GM18505 (cell line): ENCODE data around the gene TMEM154.

Experiments used
- ATAC-seq: cut with Tn5 transposase; IDR thresholded peaks from one replicate; pipeline ENCODE4 v1.9.1; 2021; ENCODE audit not compliant: unreplicated experiment
- POLR2A ChIP-seq: IDR thresholded peaks from 4 replicates; pipeline ENCODE4 v1.6.1; 2011; ENCODE audit warnings: borderline replicate concordance; ENCODE audit not compliant: insufficient read depth, insufficient read length; ENCODE audit errors: extremely low read depth

Gene TMEM154

DNA sequence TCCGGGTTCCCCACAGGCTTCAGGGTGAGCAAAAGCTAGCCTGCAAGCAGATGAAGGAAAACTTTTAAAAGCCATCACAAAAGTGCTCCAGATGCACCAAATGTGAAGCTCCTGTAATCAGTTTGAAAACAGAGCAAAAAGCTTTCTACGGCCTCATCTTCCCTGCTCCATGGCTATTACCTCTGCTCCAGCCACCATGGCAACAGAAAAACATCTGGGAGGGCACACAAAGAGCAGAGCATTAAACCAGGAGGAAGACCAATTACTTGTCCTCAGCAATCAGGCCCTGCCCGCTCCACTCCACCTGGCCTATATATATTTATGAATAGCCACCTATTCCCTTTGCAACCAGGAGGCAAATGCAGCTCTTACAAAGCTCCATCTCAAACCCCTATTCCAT is 33.6 kb downstream of the TMEM154 start:
- TF ChIP-seq POLR2A = no peak
- ATAC-seq = no peak

DNA sequence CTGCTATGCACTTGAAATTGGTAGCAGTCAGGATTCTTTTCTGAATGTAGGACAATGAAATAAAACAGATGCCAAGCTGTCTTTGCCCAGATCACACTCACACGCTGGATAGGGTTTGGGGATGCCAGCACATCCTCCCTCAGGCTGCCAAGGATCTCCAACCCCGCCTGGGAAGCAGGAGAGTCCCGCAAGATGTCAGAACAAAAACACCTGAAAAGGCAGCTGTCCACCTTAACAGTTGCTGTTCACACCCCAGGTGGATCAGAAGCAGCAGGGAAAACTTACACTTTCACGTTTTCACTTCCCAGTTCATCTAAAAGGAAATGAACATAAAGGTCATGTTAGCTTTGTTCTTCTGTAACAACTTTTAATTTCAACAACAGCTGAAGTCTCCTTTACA is 35.7 kb downstream of the TMEM154 start:
- ATAC-seq = no peak
- TF ChIP-seq POLR2A = no peak

DNA sequence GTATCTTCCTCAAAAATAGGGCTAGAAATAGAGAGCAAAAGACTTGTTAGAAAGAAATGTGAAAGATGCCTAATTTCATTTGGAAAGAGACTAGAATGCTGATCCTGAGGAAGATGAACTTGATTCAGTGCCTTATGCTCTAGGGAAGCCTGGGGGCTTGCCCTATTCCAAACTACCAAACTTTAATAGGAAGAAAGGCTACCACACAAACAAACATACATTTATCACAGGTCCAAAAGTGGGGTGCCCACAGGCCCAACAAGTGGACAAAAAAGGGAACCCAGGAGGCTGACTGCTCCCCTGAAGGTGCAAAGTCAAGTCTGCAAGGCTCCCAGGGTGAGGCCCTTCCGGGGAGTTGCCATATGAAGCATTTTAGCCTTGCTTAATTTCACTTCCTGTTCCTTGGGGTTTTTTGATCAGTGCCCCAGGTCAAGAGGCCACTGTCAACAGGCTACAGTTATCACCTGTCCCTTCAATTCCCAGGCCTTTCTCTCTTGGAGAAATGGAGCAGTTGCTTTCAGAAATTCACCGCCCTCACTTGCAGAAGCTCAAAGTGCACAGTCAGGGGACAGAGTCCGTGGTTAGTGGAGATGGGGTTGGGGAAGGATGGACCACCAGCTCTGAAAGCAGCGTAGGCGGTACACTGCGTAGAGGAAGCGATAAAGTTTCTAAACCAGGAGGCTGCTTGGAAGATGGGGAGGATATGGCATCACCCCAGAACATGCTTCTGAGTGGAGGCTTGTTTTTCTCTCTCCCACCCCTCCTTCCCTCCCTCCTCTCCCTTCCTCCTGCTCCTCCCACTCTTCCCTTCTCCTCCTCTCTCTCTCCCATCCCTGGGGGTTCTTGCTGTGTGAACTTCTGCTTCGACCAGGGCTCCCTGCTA is 36.4 kb downstream of the TMEM154 start:
- peak; percentile 85 for ATAC-seq
- peak; percentile 53 for TF ChIP-seq POLR2A

DNA sequence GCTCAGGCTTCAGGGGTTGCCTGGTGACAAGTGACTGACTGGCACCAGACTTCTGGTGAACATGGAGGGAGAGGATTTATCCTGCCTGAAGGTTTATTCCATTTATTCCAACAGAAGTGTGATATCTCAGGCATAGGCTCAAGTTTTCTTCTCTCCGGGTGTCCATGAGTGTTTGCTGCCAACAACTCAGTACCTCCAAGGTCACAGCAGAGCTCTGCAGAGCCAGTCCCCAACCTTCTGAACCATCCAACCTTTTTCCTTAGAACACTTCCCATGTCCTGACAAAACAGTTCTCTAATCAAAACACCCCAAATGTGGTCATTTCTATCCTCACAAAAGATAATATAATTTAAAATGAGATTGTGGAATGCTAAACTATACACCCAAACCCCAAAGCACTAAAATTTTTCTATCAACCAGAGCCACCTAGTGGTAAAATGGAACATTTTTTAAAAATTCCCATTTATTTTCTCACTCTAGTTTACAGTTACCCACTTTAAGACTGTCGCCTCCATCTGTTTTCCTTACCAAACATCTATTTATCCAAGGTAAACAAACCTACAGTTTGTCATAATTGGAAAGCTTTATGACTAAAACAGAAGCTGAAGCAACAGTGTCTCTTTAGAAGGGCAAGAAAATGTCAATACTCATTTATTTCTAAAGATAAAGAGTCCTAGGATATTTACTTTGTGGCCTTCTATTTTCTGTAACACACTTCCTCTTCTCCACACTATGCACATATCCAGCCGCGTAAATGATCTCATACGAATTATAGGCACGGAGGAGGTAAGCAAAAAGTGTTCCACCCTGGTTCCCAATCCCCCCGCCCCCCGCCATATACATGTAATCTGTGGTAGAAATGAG is 39.5 kb downstream of the TMEM154 start:
- no peak for ATAC-seq
- TF ChIP-seq POLR2A = no peak

DNA sequence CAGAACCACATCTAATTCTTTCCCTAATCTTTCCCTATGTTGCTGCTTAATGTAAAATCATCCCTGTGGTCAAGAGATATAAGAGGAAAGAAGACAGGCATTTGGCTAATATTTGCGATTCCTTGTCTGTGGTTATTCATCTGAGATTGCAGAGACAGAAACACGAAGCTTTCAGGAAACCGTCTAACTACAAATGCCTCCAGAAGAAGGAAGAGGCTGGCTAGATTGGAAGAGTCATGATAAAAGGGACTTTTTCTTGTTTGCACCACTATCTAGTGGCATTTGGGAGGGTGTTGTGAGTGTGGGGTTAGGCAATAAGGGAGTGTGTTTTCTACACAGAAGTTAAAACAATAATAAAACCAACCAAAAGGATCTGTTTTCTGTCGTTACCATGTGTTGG is 43.9 kb downstream of the TMEM154 start:
- ATAC-seq = no peak
- no peak for TF ChIP-seq POLR2A

DNA sequence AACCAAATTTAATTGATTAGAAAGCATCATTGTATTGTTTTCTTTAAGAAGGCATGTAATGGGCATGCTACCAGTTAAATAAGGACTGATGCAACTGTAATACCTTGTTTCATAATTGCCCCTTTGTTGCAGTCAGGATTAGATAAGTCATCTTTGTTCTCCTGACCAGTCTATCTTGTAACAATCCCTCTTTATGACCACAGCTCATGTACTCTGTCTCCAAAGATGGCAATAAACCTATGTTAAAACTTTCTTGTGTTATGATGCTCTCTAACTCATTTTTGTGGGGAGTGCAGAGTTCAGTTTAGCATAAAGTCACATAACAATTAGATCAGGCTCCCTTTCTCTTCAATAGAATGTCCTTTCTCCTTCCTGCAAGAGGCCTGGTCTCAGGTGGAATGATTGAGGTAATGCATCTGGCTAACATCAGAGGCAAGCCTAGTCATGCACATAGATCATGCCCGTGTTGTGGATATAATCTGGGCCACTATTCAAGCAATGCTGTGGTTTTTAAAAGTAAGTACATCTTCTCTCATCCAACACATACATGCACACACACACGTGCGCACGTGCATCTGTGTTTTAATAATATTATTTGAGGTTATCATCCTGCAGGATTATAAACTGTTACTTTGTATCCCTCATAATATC is 45.6 kb downstream of the TMEM154 start:
- TF ChIP-seq POLR2A = no peak
- no peak for ATAC-seq

DNA sequence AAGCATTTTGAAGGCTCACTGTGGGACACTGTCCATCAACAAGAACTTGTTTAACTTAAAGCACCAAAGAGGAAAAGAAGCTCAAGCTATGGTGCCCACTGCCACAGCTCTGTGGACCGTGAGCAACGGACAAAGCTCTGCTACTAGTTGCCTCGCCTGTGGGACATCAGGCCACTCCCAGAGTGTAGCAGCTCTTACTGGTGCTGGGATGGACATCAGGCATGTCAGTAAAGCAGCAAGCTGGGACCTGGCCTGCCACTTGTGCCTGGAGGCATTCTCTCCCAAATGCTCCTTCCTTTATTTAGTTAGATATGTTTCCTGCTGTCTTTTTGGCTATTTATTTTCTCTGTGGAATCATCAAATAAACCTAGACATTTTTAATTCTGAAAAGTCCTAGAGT is 46.7 kb downstream of the TMEM154 start:
- no peak for TF ChIP-seq POLR2A
- ATAC-seq = no peak

DNA sequence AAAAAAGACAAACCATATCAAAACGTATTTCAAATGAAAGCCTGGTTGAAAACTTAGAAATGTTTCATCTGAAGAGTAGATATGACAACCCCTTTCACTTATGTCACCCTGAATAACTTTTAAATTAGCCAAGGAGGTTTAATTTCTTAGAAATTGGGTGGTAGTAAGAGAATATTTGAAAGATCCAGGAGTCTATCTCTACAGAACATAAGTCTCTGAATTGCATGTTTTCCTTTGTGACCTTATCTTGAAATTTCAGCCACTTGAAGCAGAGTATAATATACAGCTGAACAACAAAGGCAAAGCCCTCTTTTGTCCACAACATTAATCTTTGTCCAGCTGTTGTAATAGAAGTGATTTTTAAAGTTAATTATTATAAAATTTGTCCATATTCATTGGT is 49.5 kb downstream of the TMEM154 start:
- TF ChIP-seq POLR2A = no peak
- ATAC-seq = no peak

DNA sequence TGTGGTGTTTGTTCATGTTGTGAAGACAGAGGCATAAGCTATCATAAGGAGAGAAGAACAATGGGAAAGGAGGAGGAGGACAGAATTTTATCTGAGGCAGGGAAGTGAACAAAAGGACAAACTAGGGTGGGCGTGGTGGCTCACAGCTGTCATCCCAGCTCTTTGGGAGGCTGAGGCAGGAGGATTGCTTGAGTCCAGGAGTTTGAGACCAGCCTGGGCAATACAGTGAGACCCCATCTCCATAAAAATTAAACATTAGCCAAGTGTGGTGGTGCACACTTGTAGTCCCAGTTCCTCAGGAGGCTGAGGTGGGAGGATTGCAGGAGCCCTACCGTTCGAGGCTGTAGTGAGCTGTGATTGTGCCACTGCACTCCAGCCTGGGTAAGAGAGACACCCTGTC is 49.9 kb downstream of the TMEM154 start:
- ATAC-seq = no peak
- no peak for TF ChIP-seq POLR2A

DNA sequence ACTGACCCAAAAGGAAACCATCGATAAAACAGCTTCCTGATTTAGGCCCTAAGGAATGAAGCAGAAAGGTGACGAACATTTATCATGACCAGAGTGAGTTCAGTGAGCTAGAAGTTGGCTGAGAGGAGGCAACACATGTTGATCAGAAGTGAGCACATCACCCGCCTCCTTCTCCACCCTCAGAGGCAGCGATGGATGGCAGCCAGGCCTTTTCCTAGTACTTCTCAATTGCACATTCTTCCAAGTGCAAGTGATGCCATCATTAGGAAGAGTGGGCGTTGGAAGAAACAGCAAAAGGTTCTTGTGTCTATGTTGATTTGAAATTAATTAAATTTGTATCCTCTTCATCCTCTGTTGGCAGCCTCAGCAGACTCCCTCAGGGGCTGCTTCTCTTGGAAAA is 51.7 kb downstream of the TMEM154 start:
- no peak for ATAC-seq
- no peak for TF ChIP-seq POLR2A

DNA sequence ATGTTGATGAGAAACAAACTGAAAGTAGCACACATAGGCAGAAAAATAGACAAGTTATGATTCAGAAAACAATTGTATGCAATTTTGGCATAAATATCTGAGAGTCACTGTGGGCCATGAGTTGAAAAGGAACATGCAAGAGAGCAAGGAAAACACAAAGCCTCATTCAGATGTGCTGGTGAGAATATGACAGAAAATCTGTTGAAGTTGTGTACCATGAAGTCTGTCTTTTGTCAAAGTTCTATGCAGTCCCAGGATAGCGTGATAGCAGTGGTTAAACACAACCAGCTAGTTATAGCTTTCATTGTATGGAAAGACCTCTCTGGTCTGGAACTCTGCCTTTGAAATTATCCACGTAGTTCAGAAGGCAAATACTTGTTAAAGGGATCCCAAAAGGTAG is 53.0 kb downstream of the TMEM154 start:
- no peak for ATAC-seq
- TF ChIP-seq POLR2A = no peak

DNA sequence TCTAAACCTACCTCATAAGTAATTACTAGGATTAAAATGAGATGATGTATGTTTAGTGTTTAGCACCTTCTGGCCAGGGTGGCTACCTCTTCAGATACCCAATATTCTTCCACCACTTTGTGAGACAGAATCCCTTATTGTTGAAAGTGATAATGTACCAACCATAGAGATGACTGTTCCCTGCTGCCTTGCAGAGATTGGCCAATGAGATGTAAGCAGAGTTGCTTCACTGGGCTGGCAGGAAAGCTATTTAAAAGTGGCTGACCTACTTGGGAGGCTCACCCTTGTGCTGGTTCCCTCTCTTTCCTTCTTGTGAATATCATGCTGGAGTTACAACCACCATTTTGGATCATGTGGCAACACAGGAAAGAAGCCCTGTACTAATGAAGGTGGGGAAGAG is 58.9 kb downstream of the TMEM154 start:
- TF ChIP-seq POLR2A = no peak
- no peak for ATAC-seq

DNA sequence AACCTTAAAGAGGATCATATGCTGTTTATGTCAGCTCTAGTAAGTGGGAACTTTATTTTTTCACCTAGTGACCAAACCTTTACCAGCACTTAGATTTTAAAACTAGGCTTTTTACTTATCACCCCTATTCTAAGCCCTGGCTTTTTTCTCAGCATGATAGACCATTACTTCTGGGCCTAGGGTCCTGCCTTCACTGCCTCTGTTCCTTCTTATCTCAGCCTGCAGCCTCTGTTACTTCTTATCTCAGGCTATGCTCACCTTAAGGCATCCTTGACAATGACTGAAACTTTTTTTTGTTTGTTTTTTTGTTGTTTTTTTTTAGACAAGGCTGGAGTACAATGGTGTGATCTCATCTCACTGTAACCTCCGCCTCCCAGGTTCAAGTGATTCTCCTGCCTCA is 59.6 kb downstream of the TMEM154 start:
- no peak for ATAC-seq
- no peak for TF ChIP-seq POLR2A

DNA sequence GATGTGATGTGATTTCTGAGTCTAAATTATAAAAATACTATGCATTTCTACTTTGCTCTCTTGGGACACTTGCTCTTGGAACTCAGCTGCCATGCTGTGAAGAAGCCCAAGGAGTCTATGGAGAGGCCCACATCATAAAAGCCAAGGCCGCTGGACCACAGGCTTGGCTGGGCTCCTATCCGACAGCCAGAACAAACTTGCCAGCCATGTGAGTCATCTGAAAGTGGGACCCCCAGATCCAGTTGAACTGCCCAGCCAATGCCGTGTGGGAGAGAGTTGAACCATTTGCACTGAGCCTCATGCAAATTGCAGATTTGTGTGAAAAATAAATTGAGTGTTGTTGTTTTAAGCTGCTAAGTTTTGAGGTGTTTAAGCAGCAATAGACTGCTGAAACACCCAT is 60.2 kb downstream of the TMEM154 start:
- no peak for ATAC-seq
- TF ChIP-seq POLR2A = no peak

DNA sequence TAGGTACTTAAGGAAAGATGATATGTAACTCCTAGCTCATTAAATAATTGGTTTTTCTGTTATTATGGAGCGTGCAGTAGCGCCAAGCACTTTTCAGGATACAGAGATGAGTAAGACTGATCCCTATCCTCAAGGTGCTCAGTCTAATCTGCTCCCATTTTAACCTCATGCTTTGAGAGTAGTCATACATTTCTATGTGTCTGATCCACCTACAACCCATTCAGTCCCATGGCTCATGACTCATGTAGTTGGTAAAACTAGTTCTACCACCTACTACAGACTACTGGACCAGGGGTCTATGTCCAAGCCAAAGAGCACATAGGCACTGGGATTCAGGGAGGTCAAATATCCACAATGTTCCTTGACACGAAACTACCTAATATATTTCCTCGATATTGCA is 60.8 kb downstream of the TMEM154 start:
- TF ChIP-seq POLR2A = no peak
- no peak for ATAC-seq
